Stimulated activated CD4-positive, alpha-beta T cell treated with anti-CD3 and anti-CD28 coated beads, Interleukin-15, amount 100 ng/mL, for 24 hours (primary cell): ENCODE results near the gene IL4I1.

Experiments used
- DNase-seq: peaks from one replicate; pipeline ENCODE4 v3.0.0-alpha.2; 2020

IL4I1 gene

GRCh38 chr19:49877020-49877878 is 19.4 kb downstream of the IL4I1 start, which contains the start of the genes AKT1S1 and TBC1D17:
AKT1S1 (minus strand) TSS chr19:49877355; CDS start chr19:49873295, 4,060 bp downstream.
TBC1D17 (plus strand) TSS chr19:49877702; CDS start chr19:49877724, 22 bp downstream.
- DNase-seq, result peak; percentile 98

DNA sequence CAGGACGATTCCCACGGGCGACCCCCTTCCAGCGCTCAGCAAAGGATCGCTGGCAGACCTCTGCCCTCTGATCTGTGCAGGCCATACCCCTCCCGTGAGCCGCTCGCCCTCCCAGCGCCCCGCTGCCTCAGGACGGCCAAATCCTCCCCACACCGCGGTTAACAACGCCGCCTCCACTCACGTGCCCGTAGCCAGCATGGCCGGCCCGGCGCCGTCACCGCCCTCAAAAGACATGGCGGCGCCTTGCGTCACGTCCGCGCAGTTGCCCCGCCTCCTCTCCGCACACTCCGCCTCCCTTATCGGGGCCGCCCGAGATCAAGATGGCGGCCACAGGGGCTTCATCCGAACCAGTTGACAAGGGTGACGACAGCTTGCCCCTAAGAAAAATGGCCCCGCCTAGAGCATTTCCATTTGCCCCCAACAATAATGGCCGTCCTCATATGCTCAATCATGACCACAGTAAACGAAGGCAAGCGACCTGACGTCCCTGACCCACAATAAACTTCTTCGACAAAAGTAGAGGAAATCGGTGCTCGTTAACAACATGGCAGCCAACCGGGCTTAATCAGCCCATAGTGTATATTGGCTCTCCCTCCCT is 20.2 kb downstream of the IL4I1 start:
- DNase-seq, result peak; percentile 98

GRCh38 chr19:49875857-49876421 is 20.7 kb downstream of the IL4I1 start:
- DNase-seq, result peak; percentile 68

- DNase-seq, result no peak
These were observed 21.5 kb downstream of the IL4I1 start for GRCh38 chr19:49875177-49875576.

- DNase-seq, result no peak
These were observed 22.1 kb downstream of the IL4I1 start for GRCh38 chr19:49874503-49875157.

DNA sequence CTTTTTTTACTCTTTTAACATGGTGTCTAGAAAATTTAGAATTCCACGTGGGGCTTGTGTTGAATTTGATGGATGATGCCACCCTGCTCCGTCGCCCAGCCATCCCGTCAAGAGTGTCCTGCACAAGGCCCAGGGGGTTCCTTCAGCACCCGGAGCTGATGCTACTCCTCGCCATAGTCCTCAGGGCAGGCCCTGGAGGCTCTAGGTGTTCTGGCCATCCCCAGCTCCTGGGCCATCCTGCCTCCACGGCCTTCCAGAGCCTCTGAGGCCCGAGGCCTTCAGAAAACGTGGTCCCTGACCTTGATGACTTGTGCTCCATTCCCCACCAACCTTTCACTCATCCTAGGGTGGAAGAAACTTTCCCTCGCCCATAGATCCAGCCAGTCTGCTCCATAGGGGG is 22.9 kb downstream of the IL4I1 start:
- no peak for DNase-seq

GRCh38 chr19:49873129-49873521 is 23.6 kb downstream of the IL4I1 start:
- DNase-seq, result no peak

GRCh38 chr19:49872245-49873128 is 24.2 kb downstream of the IL4I1 start:
- no peak for DNase-seq

GRCh38 chr19:49871349-49871985 is 25.2 kb downstream of the IL4I1 start:
- no peak for DNase-seq

- no peak for DNase-seq
These were observed 26.3 kb downstream of the IL4I1 start for GRCh38 chr19:49870309-49870901.

DNA sequence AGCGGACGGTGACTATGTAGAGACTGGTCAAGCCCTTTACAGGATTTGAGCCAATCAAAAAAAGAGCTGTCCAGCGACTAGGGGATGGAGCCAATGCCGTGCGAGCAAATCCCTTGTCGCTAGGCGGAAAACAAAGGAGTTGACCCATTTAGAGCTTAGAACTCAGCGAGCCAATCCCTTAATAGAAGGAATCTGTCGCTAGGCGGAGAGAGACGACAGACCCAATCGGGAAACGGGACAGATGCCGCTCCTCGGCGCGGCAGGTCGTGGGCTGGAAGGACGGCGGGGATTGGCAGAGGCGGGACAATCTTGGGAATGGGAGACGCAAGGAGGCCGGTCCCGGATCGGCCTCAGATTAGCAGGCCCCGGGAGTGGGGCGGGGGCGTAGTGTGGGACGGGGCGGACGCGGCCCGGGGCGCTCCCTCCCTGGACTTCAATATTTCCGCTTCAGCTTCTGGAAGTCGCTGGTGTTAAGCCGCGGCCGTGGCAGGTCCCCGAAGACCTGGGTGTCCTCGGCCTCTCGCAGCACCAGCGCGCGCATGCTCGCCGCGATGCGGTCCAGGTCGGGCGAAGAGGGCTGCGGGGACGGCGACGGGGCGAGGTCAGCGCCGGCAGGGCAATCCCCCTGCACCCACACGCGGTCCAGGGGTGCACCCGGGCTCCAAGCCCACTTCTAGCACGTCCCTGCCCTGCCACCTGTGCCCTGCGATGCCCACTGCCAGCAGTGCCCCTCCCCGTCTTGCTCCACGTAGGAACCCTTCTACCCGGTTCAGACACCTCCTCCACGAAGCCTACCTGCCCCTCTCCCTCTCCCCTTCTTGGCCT is 27.0 kb downstream of the IL4I1 start:
- DNase-seq, result peak; percentile 92

GRCh38 chr19:49869009-49869483 is 27.6 kb downstream of the IL4I1 start:
- no peak for DNase-seq

GRCh38 chr19:49866933-49867782 is 29.5 kb downstream of the IL4I1 start, which contains the start of gene PNKP:
PNKP (minus strand) TSS chr19:49867576; CDS start chr19:49867204, 372 bp downstream.
- peak; percentile 97 for DNase-seq

- no peak for DNase-seq
These were observed 31.8 kb downstream of the IL4I1 start for GRCh38 chr19:49864890-49865289.

- DNase-seq, result no peak
These were observed 32.8 kb downstream of the IL4I1 start for GRCh38 chr19:49863935-49864320.

DNA sequence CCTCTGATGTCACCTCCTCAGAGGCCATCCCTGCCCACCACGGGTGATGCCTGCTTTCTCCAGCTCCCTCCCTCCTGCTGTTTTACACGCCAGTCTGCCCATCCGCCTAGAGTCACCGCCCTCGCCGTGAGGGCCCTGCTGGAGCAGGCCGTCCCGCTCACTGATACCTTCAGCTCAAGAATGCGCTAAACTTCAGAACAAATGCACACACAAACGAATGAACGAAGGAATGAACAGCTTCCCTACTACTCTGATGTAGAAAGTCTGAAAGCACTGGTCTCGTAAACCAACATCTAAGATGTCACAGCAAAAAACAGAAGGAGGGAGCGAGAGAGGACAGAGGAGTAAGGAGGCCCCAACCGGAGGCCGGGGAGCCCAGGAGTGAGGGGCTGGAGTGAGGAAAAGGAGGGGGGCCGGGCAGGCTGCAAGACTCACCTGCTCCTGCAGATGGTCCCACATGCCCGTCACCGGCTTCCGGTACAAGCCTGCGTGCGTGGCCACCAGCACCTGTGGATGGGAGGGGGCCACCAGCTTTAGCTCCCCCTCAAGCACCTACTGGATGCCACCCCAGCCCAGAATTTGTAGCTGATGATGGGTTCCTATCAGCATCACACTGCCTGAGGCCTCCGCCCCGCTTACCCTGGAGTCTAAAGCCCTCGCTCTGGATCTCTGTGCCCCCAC is 33.3 kb downstream of the IL4I1 start:
- DNase-seq, result no peak

GRCh38 chr19:49862391-49863253 is 34.1 kb downstream of the IL4I1 start:
- DNase-seq, result peak; percentile 44
